ENCODE data around the gene C2CD4C.
"Not testable (repeated sequence)": the region's sequence is repeated elsewhere in the genome, so short reads cannot be mapped to it uniquely, and the experiment has no call there.

C2CD4C gene

DNA sequence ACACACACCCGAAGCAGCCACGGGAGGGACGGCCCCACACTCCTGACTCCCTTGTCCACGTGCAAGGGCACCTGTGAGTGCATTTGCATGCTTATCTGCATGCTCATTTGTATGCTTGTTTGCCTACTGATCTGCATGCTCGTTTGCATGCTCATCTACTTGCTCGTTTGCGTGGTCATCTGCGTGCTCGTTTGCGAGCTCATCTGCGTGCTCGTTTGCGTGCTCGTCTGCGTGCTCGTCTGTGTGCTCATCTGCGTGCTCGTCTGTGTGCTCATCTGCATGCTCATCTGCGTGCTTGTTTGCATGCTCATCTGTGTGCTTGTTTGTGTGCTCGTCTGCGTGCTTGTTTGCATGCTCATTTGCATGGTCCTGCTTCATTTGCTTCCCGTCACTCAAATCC, 28.1 kb upstream of the C2CD4C start:
- DNase-seq, result no peak

DNA sequence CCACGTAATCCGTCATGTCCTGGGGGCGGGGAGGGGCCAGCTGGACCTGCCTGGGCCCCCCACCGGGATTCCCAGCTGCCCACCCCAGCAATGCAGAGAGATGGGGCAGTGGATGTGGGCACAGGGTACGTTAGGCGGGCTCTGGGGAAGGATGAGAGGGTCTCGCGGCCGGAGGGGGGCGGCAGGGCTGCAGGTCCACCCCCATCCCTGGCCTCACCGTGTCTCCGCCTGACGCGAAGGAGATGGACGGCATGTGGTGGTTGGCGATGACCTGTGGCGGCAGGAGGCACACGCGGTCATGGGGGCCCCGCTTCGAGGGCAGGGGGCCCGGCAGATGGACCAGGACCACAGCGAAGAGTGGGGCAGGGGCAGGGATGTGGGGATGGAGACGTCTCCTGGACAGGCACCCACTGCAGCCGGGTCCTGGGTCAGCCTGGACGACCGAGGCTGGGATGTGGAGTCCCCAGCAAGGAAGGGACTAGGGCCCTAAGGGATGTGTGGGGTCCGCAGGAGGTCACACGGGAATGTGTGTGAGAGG, 27.5 kb upstream of the C2CD4C start:
- DNase-seq, result no peak

DNA sequence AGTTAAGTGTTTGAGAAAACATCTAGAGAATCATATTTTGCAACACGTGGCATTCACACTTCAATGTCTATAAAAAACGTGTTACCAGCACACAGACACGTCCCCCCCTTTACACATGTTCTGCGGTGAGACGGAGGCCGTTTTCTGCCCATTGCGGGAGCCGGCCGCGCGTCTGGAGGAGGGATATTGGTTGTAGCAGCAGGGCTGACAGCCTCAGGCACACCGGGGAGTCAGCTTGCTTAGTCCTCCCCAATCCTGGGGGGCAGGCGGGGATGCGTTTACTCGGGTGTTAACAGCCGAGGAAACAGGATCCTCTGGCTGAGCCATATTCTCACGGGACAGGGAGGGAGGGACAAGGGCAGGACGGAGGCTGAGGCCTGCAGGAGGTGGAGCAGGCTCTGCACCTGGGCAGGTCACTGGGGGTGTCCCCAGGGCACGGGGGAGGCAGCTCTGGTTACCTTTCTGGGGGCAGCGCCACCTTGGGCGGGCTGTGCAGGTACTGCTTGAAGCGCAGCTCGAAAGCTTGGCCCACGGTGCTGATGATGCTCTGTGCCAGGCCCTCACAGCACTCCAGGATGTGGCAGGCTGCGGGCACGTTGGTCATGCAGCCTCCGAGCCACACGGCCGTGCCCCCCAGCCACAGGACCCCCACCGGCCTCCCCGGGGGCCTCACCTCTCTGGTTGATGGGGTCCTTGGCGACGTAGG, 26.9 kb upstream of the C2CD4C start:
- no peak for DNase-seq

DNA sequence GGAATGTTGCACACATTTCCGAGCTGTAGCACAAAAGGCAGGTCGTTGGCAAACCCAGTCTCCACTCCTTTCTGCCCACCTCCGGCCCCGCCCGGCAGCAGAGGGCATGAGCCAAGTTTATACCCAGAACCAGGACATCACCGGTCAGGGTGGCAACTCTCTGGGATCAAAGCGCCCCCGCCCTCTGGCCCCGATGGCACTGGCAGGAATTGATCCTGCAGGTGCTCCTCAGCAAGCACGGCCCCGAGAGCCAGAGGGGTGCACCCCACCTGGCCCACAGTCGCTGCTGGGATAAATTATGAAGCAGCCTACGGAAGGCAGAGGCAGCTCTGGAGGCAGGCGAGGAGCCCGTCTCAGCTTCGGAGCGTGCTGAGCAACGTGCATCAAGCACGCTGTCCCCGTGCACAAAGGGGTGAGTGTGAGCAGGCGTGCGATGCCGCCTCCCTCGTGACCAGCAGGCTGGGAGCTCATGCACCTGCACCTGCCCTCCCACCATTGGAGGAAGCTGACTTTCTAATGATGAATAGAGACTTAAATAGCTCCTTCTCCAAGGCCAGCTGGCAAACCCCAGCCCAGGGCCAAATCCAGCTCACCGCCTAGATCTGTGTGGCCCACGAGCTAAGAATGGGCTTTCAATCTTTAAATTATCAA, 26.2 kb upstream of the C2CD4C start:
- DNase-seq, result no peak

DNA sequence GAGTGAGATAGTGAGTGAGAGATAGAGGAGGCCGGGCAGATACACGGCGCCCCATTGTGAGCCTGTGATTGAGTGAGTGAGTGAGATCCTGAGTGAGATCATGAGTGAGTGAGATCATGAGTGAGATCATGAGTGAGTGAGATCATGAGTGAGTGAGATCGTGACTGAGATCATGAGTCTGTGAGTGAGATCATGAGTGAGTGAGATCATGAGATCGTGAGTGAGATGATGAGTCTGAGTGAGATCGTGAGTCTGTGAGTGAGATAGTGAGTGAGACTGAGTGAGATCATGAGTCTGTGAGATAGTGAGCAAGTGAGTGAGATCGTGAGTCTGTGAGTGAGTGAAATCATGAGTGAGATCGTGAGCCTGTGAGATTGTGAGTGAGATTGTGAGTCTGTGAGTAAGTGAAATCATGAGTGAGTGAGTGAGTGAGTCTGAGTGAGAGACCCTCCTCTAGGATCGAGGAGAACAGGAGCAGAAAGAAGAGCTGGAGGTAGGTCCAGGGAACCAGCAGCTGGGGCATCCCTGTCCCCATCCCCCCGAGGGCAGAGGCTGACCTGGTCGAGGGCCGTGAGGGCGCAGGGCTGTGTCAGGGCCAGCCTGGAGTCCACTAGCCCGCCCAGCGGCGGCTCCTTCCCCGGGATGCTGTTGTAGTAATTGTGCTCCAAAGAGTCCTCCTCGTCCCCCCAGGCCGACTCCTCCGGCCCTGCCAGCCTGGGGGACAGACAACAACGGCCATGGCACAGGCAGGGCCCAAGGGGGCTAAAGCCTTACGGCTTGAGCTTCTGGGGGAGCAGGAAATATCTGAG, 25.4 kb upstream of the C2CD4C start:
- no peak for DNase-seq

DNA sequence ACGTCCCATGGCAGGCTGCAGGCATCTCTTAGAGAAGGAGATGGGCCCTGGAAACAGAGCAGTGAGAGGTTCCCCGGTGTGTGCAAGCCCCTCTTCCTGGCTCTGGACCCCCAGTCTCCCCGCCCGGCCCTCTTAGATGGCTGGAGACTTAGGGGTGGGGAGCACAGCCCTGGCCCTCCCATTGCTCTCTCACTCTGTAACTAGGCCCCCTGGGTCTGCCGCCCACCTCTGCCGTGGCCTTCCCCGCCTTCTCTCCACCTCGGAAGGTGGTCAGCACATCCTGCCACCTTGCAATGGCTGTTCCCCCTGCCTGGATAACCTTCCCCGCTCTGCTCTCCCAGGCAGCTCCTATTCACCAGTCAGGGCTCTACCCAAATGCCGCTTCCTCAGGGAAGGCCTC, 21.8 kb upstream of the C2CD4C start:
- DNase-seq, result no peak

DNA sequence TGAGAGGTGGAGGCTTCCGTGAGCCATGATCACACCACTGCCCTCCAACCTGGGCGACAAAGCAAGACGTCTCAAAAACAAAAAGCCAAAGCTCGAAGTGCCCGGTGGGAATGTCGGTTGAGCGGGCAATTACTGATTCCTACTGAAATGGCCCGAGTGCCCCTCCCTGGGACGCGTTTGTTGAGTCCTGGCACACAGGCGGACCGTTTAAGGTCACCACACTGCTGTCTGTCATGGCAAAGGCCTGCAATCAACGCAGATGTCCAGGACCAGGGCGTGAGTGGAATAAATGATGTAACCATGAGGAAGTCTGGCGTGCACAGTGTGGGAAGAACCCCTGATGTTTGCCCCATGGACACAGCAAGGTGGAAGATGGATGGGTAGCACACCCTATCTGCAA, 19.2 kb upstream of the C2CD4C start:
- no peak for DNase-seq

DNA sequence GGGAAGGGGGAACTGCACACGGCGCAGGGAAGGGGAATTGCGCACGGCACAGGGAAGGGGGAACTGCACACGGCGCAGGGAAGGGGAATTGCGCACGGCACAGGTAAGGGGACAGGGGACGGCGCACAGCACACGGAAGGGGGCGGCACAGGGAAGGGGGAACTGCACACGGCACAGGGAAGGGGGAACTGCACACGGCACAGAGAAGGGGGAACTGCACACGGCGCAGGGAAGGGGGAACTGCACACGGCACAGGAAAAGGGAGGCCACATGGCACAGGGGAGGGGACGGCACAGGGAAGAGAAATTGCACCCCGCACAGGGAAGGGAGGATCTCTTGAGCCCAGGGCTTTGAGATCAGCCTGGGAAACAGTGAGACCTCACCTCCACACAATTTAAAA, 18.7 kb upstream of the C2CD4C start:
- not testable (repeated sequence) for DNase-seq

DNA sequence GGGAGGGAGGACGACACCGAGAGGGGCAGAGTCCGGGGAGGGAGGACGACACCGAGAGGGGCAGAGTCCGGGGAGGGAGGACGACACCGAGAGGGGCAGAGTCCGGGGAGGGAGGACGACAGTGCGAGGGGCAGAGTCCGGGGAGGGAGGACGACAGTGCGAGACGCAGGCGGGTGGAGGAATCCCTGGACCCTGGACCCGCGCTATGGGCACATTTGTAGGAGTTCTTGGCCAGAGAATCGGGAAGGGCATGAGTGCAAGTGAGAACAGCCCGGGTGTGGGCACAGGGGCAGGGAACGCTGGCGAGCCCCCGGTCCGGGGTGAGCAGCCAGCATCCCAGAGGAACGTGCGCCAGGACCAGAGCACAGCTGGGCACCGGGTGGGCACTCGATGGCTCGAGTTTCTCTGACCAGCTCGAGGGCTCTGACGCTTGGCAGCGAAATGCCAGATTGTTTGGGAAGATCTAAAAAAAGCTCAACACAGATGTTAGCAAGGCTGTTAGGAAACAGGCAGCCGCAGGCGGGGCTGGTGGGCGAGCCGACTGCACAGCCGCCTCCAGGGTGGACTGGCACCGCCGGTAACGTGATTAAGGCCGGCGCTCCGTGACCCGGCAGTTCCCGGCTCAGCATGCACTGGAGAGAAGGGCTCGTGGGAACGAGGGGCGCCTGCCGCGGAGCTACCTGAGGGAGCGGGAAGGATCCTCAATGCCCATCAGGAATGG, 17.9 kb upstream of the C2CD4C start:
- DNase-seq, result no peak

DNA sequence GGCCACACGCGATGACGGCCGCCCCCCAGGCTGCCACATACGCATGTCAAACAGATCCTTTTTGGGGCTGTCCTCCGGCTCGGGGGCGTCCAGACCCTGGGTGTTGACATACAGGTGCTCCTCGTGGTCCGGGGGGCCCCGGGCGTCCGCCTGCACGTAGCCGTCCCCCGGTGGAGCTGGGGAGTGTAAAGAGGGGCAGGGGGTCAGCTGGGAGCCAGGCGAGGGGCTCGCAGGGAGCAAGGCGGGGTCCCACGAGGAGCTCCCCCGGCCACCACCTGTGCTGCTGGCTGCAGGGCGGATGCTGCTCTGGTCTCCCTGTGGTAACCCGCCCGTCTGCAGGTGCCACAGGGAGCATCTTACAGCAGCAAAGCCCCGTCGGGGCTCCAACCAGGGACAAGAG, 16.1 kb upstream of the C2CD4C start:
- DNase-seq, result no peak

DNA sequence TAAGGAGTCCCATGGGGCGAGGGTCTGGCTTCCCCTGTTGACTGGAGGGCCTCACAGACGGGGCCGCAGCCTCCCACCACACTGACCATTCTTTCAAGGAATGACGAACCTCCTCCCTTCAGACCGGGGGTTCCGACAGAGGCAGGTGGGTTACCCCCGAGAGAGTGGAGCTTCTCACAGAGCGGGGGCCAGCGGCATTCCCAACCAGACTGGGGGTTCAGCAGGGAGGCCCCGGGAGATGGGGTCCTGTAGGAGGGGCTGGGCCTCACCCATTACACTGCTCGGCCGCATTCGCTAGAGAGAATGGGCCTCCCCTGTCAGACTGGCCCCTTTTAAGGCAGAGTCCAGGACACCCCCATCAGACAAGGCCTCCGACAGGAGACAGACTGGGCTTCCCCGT, 15.6 kb upstream of the C2CD4C start:
- no peak for DNase-seq

DNA sequence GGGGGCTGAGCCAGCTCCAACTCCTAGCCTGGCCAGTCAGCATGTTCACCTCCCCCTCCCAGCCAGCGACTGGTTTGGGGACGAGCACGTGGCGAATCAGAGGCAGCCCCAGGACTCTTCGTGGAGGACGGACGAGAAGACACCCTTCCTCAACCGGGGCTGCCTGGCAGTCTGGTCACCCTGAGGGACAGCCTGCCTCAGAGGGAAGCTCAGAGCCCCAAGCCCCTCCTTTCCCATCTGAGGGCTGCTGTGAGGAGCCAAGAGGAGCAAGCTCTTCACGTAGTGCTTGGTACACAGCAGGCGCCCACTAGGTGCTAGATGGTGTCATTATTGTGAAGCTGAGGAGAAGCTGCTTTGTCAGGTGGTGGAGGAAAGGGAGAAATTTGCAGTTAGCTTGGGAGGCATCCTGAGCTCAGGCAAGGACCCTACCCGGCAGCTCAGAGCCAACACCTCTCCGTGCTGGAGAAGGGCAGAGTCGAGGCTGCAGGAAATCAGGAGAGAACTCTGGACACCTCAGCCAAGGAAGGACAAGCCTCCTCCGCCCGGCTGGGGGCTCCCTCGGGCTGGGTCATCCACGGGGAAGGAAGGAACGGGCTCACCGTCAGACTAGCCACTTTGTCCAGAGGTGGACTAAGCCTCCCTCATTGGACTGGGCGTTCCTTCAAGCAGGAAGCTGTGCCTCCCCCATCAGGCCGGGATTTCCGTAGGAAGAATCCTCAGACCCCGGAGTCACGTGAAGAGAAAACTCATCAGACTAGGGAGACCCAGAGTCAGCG, 14.9 kb upstream of the C2CD4C start:
- no peak for DNase-seq

DNA sequence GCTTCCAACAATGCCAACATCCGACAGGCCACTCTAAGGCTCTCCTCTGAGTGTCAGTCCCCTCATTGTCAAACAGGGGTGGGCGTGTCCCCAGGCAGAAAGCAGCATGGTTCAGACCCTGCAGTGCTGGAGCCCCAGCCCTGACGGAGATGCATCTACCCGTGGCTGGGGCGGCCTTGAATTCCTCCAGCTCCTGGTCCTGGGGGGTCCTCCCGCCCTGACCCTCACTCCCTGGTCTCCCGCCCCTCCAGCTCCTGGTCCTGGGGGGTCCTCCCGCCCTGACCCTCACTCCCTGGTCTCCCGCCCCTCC, 13.9 kb upstream of the C2CD4C start:
- not testable (repeated sequence) for DNase-seq

DNA sequence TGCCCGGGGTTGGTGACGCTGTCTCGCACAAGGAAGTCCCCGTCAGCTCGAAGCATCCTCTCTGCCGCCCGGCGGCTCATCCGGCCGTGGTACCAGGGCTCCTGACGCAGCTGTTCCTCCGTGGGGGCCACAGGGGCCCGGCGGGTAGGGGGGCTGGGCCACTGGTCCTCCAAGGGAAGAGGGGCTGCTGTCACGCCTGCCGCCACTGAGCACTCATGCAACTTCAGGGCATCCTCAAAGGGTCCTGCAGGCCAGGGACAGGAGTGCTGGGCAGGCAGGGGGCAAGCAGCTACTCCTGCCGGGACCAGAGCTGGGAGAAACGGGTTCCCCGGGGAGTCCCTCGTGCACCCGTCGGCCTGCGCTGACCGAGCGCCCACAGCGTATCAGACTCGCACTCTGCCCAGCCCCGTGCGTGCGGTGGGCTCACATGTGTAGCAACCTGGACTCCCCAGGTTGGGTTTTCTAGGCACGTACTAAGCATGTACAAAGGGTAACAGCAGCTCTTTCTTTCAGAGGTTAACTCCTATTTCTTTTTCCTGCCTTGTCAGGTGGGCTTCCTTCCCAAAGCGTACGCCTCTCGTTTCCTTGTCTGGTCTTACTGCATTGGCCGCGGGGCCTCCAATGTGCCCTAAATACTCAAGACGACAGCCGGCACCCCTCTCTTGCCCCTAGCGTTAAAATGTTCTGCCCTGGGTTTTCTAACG, 13.4 kb upstream of the C2CD4C start:
- DNase-seq, result no peak

DNA sequence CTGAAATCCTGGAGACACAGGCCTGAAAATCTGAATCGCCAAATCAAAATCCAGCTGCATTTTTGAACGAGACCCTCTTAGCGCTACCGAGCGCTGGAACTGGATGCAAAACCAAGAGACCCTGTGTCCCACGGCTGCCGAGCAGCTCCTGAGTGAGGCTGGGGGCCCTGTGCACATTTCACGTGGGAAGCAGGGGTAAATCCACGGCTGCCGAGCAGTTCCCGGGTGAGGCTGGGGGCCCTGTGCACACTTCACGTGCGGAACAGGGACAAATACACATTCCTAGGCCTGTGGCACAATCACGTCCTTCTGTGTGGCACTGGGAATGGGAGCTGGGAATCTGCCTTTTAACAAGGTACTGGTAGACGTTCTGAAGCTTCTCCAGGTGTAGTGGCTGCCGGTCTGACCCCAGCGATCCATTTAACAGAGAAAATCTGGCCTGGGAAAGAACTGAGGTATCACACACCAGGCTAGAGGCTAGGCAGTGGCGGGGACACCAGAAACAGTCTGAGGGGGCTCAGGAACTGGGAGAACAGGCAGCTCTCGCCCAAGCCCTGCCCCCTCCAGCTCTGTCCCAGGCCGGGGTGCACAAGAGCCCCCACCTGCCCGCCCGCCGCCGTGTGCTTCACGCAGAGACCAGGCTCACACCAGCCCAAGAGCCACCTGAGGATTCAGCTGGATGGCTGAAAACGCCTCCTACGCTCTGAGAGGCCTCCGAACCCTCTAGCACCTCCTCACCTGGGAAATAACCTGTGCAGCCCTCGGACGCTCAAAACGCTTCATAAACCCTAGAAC, 11.0 kb upstream of the C2CD4C start:
- DNase-seq, result no peak

DNA sequence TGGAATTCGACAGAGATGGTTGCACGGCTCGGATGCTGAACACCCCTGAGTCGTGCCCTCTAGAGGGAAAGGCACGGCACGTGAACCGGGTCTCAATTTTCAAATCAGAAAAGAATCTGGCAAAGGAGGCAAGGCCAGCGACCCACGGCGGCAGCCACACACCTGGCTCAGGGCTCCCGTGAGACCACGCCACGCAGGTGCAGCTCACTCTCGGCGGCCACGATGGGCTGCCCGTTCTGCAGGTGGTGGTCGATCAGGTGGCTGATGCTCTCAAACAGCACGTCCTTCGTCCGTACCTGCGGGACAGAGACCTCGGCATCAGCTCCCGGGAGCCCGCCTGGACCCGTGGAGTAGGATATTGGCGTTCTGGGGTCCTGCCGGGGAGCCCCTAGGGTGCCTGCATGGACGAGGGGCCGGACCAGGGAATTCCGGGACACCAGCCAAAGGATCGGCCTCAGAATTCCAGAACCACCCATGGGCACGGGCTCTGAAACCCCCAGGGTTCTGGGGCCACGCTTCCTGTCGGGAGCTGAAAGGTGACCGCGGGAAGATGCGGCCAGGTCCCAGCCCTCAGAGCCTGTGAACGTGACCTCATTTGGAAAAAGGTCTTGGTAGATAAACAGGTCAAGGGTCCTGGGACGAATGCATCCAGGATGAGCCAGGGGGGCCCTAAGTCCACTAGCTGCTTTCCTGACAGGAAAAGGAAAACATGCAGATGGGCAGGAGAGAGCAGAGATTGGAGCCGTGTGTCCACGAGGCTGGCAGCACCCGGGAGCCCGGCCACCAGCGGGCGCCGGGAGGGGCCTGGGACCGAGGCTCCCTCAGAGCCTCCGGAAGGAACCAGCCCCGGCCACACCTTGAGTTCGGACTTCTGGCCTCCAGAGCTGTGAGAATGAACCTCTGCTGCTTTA, 10.1 kb upstream of the C2CD4C start:
- DNase-seq, result no peak

DNA sequence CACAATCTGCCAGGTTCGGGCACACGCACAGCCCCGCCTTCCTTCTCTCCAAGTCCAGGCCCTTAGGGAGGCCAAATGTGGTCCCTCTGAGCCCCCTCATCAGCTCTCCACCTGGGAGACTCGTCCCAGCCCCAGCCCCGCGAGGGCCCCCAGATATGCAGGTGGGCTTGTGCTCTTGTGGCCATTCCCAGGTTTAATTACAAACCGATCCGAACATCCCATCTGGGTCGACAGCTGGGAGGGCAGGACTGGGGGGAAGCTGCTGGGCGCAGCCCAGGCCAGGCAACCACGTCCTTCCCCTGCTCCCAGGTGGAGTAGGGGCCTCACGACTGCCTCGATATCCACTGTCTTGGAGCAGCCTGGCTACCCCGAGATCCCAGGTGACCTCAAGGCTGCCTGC, 7.5 kb upstream of the C2CD4C start:
- no peak for DNase-seq

DNA sequence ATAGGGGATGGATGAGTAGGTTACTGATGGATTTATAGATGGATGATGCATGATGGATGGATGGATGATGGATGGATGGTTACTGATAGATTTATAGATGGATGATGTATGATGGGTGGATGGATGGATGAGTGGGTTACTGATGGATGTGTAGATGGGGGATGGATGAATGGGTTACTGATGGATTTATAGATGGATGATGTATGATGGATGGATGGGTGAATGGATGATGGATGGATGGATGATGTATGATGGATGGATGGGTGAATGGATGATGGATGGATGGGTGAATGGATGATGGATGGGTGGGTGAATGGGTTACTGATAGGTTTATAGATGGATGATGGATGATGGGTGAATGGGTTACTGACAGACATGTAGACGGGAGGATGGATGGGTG, 6.3 kb upstream of the C2CD4C start:
- DNase-seq, result no peak

DNA sequence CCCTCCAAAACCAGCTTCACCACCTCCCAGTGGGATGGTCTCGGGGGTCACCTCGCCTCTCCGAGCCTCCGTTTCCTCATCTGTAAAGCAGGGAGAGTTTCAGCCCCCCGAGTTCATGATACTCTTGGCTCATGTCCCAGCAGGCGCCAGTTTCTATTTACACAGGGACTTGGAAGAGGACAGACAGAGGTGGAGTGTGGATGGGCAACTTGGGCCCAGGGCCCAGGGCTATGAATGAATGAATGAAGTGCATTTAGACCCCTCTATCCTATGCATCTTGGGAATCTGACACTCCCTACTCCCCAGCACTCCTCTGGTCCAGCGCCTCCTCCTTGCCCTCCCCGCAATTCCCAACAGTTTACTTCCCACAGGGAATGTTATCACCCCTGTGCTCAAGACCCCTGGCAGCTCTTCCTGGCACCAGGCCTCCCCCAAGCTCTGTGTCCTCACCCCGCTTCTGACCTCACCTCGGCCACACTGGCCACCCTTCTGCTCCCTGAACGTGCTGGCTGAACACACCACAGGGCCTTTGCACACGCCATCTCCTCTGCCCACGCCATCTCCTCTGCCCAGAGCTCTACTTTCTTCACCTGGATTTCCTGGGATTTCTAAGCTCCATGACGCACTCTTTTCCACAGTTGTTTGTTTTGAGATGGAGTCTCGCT, 4.9 kb upstream of the C2CD4C start:
- DNase-seq, result no peak
